D721Med (cell line): ENCODE data around the gene EPHA10.

Source experiments
- DNase-seq: peaks from one replicate; pipeline ENCODE4 v3.0.0; 2011; ENCODE audit warnings: low spot score; ENCODE audit not compliant: insufficient read length
- FAIRE-seq: peaks from 2 replicates; lab custom pipeline; 2011; peaks lifted over from hg19 to GRCh38; lab: Jason Lieb, UNC
- CTCF ChIP-seq: IDR thresholded peaks from 2 replicates; pipeline ENCODE4 v1.5.1; 2012; ENCODE audit warnings: mild to moderate bottlenecking, control low read depth; ENCODE audit not compliant: insufficient read depth; ENCODE audit errors: missing control alignments

EPHA10 gene

GRCh38 chr1:37732111-37732780 lies 32.7 kb downstream of the EPHA10 start:
- TF ChIP-seq CTCF: no peak
- DNase-seq (no peak), FAIRE-seq (no peak)

- DNase-seq: no peak
- TF ChIP-seq CTCF: no peak
- FAIRE-seq: no peak
Measured at GRCh38 chr1:37731312-37732019, 33.5 kb downstream of the EPHA10 start.

GRCh38 chr1:37730376-37730775 lies 34.5 kb downstream of the EPHA10 start:
- FAIRE-seq: no peak
- no peak for DNase-seq
- no peak for TF ChIP-seq CTCF

- TF ChIP-seq CTCF: no peak
- no peak for FAIRE-seq
- no peak for DNase-seq
Measured at GRCh38 chr1:37728416-37728815, 36.5 kb downstream of the EPHA10 start.

GRCh38 chr1:37726751-37727585 lies 38.0 kb downstream of the EPHA10 start:
- TF ChIP-seq CTCF: no peak
- DNase-seq: peak; percentile 92
- peak; percentile 32 for FAIRE-seq

- FAIRE-seq (no peak), DNase-seq (no peak)
- TF ChIP-seq CTCF: no peak
Measured at GRCh38 chr1:37725851-37726613, 38.9 kb downstream of the EPHA10 start.
